NB4 (cell line): Measurements from ENCODE around the gene LYPD4.

ENCODE experiments used
- MYC ChIP-seq: IDR thresholded peaks from 2 replicates; pipeline ENCODE4 v1.6.1; 2011; ENCODE audit warnings: low read depth, low read length
- POLR2A ChIP-seq: IDR thresholded peaks from 2 replicates; pipeline ENCODE4 v1.6.1; 2011; ENCODE audit warnings: mild to moderate bottlenecking; ENCODE audit not compliant: insufficient read length; ENCODE audit errors: extremely low read depth
- TF ChIP-seq, protein P1 (sequence below): IDR thresholded peaks from one replicate; pipeline ENCODE4 v1.5.1; 2012; ENCODE audit warnings: low read depth, low read length
- TF ChIP-seq, protein P2 (sequence below): IDR thresholded peaks from 2 replicates; pipeline ENCODE4 v1.6.1; 2011; ENCODE audit warnings: low read depth, low read length

DNA sequence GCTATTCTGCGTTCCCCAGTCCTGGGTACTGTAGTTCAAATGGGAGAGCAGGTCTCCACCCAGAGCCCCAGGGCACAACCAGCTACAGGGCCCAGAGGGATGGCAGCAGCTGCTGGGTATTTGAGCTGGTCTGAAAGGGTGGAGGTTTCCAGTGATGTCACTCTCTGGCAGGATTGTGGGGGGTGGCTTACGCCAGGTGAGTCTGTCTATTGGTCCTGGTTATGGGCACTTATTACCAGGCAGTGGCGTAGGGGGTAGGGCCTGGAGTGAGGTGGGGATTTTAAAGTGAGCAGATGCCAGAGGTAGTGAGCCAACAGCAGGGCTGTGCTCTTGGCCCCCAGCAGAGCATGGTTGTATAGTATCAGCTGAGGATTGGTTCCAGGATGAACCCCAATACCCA, 21.8 kb upstream of the LYPD4 start:
- TF ChIP-seq, protein P1, sequence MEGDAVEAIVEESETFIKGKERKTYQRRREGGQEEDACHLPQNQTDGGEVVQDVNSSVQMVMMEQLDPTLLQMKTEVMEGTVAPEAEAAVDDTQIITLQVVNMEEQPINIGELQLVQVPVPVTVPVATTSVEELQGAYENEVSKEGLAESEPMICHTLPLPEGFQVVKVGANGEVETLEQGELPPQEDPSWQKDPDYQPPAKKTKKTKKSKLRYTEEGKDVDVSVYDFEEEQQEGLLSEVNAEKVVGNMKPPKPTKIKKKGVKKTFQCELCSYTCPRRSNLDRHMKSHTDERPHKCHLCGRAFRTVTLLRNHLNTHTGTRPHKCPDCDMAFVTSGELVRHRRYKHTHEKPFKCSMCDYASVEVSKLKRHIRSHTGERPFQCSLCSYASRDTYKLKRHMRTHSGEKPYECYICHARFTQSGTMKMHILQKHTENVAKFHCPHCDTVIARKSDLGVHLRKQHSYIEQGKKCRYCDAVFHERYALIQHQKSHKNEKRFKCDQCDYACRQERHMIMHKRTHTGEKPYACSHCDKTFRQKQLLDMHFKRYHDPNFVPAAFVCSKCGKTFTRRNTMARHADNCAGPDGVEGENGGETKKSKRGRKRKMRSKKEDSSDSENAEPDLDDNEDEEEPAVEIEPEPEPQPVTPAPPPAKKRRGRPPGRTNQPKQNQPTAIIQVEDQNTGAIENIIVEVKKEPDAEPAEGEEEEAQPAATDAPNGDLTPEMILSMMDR = no peak
- TF ChIP-seq POLR2A (no peak), MYC (no peak)
- TF ChIP-seq, protein P2, sequence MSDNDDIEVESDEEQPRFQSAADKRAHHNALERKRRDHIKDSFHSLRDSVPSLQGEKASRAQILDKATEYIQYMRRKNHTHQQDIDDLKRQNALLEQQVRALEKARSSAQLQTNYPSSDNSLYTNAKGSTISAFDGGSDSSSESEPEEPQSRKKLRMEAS = no peak
